Right ventricle myocardium superior (tissue), 1 donor: ENCODE results near the gene RFX8. TPM values are rescaled to one million over a fixed set of nuclear protein-coding genes. Genes with fewer than 3 reads are reported as not detected.
"Not testable (repeated sequence)": the region's sequence is repeated elsewhere in the genome, so short reads cannot be mapped to it uniquely, and the experiment has no call there.

Source experiments
- ATAC-seq: fragments of 200-7000 bp; cut with Tn5 transposase; one replicate; pipeline ENCODE4 v1.9.1; 2020; ENCODE audit warnings: mild to moderate bottlenecking; ENCODE audit not compliant: poor library complexity
- DNase-seq: peaks from one replicate; pipeline ENCODE4 v3.0.0-alpha.2; 2020
- intact Hi-C: fragments of 100-400 bp; cut with DNase I; formaldehyde crosslinking; loops from one replicate; pipeline ENCODE4 v1.11.2; 2022
- total RNA-seq: library from RNA; stranded (reverse); fragmentation: NEBNext Ultra II Directional; extraction: Animal tissue kit (Norgen Biotek cat#: 25700); gene quantifications from one replicate; pipeline ENCODE4 v1.2.1, GENCODE V29; 2021
- donor health status: DM: no; HTN: yes; CAD: no; lungs with severe emphysema.

The RFX8 gene
- total RNA-seq, 1 donor from 2014 or later = not detected

DNA sequence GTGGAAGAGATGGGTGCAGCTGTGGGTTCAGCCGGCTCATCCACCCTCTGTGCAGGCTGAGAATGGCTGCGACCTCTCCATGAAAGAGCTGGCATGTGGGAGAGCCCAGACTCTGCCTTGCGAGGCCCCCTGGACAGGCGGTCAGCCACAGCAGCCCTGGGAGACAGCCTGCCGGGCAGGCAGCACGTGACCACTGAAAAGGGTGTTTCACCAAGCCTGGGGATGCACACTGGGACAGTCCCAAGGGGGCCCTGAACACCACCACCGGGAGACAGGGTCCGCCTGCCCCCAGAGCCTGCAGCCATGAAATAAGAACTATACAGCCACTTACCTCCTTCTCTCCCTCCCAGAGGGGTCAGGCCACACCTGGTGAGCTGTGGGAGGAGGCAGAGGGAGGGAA lies 11.5 kb downstream of the RFX8 start:
- ATAC-seq = no peak
- DNase-seq = no peak
- intact Hi-C loops = no loop called here

DNA sequence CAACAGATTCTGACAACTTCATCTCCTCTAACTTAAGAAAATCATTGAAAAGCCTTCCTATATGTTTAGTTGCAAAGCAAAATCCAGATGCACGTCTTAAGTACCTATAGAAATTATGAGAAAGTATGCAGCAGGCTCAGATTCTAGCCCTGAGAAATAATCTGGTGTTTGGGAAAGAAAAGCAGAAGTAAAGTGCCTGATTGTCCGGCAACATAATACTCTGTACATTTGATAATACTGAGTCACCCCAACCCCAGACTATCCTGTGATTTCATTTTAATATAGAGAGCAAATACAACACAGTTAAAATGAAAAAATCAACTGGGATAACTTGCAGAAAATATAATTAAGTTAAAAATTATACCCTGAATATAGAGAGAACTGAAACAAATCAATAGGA lies 13.5 kb downstream of the RFX8 start:
- intact Hi-C loops = no loop called here
- ATAC-seq = no peak
- DNase-seq = no peak

GRCh38 chr2:101454408-101454807 lies 20.5 kb downstream of the RFX8 start:
- ATAC-seq, intact Hi-C loops, DNase-seq: not testable (repeated sequence)

GRCh38 chr2:101450965-101451364 lies 23.9 kb downstream of the RFX8 start:
- ATAC-seq (no peak), DNase-seq (no peak)
- intact Hi-C loops = no loop called here

DNA sequence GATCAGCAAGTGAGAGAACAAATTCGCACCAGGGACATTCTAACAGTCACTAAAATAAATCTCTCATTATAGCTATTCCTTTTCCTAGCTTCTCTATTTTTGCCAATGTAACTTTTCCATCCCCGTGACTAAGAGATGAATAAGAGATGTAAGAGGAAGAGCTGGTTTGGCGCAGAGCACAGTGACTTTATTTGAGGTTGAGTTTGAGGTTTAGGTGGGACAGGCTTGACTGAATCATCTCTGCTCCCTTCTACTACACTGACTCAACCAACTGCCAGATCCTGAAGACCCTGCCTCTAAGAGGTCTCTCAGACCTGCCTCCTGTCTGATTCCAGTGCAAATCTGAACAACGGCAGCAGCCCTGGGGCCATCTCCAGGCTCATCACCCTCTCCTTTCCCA lies 28.0 kb downstream of the RFX8 start:
- ATAC-seq (no peak), DNase-seq (no peak)
- intact Hi-C loops = no loop called here

DNA sequence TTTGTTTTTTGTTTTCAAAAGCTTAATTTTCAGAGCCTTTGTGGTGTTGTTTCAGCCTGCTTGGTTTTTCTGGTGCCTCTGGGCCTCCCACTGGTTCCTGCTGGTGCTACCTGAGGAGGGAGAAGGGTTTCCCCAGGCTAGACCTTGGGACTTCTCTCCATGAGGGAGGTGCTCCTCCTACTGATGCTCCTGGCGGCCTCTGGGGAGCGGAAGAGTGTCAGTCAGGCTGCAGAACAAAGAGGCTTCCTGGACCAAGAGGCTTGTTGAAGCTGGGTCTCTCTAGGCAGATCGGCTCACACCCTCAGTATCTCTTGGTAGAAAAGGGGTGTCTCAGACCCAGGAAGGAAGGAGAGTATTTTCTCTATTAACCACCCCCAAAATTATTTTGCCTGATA lies 32.2 kb downstream of the RFX8 start:
- ATAC-seq (no peak), DNase-seq (no peak)
- intact Hi-C loops = no loop called here

DNA sequence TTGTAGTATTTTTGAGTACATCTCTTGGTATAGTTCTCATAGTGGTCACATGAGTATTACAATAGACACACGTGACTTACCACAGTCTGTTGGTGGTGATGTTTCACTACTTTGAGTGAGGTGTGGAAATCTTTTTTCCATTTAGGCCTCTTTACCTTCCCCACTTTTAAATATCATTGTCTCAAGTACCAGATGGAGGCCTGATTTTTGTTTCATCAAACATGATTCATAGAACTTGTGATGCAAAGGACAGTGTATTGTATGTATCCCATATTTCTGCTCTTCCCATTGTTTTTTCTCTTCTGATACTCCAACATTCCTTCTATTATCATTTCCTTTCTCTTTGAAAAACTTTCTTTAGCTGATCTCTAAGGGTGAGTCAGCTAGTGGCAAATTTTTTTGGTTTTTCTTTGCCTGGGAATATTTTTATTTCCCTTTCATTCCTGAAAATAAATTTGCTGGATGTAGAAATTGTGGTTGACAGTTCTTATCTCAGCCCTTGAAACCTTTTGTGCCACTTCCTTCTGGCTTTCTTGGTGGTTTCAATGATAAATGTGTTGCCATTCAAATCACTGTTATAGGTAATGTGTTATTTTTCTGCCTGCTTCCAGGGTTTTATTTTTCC lies 32.8 kb downstream of the RFX8 start:
- ATAC-seq = no peak
- no peak for DNase-seq
- intact Hi-C loops = no loop called here

- intact Hi-C loops = no loop called here
- peak; percentile 95 for ATAC-seq
- peak; percentile 62 for DNase-seq
Measured at GRCh38 chr2:101440127-101440738, 34.7 kb downstream of the RFX8 start.

DNA sequence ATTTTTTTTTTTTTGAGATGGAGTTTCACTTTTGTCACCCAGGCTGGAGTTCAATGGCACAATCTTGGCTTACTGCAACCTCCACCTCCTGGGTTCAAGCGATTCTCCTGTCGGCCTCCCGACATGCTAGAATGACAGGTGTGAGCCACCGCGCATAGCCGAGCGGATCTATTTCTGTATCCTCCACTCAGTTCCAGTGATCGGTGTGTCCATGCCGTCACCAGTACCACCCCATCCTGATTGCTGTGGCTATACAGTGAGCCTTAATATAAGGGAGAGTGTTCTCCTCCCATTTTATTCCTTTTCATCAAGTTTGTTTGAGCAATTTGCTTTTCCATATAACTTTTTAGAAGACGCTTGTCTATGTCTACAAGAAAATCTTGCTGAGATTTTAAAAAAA lies 35.2 kb downstream of the RFX8 start:
- ATAC-seq (no peak), DNase-seq (no peak)
- intact Hi-C loops = no loop called here

GRCh38 chr2:101438555-101438954 lies 36.4 kb downstream of the RFX8 start:
- DNase-seq, ATAC-seq, intact Hi-C loops: not testable (repeated sequence)

- intact Hi-C loops = no loop called here
- ATAC-seq (no peak), DNase-seq (no peak)
Measured at GRCh38 chr2:101435001-101435862, 39.7 kb downstream of the RFX8 start.

DNA sequence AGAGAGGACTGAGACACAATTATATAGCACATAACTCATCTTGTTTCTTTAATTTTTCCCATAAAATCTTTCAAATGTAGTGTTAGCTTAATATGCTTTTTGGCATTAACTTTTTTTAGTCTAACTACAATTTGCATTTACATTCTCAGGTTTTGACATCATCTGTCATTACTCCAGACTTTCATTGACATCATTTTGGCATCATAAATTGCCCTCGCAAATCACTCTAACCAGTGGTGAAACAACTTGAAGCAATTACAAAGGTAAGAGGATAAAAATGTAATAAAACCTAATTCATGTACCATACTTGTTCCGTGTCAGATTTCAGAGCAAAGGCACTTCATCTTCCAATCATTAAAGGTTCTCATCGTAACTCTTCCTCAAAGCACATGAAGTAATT lies 41.4 kb downstream of the RFX8 start:
- DNase-seq (no peak), ATAC-seq (no peak)
- intact Hi-C loops = no loop called here

- DNase-seq = no peak
- intact Hi-C loops = no loop called here
- ATAC-seq = peak; percentile 15
Measured at GRCh38 chr2:101432411-101433181, 42.3 kb downstream of the RFX8 start.

GRCh38 chr2:101431486-101431885 lies 43.4 kb downstream of the RFX8 start:
- ATAC-seq (no peak), DNase-seq (no peak)
- intact Hi-C loops = no loop called here

DNA sequence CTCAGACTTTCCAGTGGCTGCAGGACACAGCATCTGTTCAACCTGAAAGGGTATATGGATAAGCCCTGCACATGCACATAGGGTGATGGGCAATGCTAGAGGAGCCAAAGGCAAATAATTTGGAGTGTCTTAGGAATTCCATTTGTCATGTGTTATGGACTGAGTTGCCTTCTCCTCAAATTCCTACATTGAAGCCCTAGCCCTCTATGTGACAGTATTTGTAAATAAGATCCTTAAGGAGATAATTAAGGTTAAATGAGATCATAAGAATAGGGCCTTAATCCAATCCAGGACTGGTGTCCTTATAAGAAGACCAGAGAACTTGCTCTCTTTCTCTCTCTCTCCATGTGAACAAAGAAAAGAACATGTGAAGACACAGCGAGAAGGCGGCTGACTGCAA lies 44.8 kb downstream of the RFX8 start:
- DNase-seq (no peak), ATAC-seq (no peak)
- intact Hi-C loops = no loop called here

DNA sequence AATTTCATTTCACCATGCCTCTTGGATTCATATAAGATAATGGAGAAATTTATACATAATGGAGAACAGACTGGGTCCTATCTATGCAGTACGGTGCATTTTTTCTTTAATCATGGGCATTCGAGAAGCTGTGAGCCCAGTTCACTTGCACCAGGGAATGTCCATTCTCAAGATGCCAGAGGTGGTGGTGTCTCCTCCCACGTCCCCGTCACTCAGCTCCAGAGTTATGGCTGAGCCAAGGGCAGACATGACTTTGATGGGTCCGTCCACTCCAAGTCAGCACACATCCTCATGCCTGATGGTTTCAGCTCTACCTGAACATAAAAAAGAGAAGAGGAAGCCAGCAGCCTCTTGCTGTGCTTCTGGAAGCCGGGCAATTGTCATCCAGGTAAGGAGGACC lies 45.5 kb downstream of the RFX8 start:
- DNase-seq (no peak), ATAC-seq (no peak)
- intact Hi-C loops = no loop called here

DNA sequence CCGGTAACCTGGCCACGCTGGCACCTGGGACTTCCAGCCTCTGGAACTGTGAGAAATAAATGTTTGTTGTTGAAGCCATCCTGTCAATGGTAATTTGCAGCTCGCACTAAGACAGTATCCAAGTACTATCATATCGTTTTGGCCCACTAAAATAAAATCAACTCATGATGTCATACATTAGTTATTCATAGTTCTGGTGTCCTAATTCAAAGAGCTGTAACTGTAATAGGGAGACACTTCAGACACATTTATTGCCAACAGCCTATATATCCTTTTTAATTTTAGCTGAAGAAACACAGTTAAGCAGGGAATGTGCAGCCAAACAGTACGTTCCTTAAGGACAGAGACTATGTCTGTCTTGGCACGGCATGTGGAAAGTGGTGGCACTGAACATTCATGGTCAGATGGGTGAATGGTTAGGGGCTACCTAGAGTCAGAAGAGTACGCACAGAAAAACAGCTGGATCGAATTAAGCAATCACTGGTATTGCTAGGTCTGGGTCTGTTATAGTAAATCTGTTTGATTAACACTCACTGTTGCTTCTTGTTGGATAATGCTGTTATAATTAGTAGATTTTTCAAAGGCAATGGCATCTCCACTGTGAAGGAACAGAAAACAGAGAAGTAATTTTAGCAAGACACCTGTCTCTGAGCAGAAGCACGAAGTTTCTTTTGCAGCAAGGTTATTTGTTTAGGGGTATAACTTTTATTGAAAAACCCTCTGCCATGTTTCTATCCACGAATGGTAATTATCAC lies 46.3 kb downstream of the RFX8 start:
- DNase-seq = no peak
- ATAC-seq = peak; percentile 36
- intact Hi-C loops = no loop called here

GRCh38 chr2:101427743-101428142 lies 47.2 kb downstream of the RFX8 start:
- DNase-seq (no peak), ATAC-seq (no peak)
- intact Hi-C loops = no loop called here

- ATAC-seq (no peak), DNase-seq (no peak)
- intact Hi-C loops = no loop called here
Measured at GRCh38 chr2:101427240-101427639, 47.7 kb downstream of the RFX8 start.
